GM08714 (cell line): ENCODE measurements around the gene PHF23.
A peak's percentile ranks its signal among the peaks of the same experiment; 100 is the strongest.

ENCODE experiments used
- H3K4me3 ChIP-seq: fragments of 200-500 bp; sonication (Bioruptor generic); 2 replicates; pipeline ENCODE4 v1.5.1; 2014; ENCODE audit warnings: mild to moderate bottlenecking, low read length, inconsistent platforms
- ZNF274 ChIP-seq: IDR thresholded peaks from 2 replicates; pipeline ENCODE4 v1.6.1; 2012; ENCODE audit warnings: mild to moderate bottlenecking, low read depth, low read length

Gene PHF23

DNA sequence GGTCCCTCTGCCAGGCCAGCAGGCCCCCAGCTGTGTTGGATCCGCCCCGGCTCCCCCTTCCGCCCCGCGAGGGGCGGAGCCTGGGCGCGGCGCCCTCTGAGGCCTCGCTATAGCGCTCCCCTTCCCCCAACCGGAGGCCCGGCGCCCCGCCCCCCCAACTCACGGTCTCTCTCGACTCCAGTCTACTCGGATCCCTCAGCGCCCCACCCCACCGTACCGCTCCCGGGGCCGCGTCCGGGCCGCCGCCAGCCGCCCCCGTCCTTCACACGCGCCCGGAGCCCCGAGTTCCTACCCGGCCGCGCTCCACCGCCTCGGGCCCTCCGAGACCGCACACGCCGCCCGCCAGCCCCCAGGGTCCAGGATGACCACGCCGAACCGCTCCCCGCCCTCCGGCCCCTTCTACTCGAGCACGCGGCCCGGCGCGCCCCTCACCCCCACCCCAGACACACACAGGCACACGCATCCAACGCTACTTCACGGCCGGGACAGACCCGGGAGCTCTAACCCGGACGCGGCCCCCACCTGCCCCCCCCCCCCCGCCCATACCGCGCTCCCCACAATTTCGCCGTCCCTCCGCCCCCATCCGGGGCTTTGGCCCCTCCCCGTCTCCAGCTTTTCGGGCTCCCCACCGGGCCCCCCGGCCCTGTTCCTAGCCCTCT lies 1.4 kb downstream of the PHF23 start:
- peak overlapping the region; percentile 97 for H3K4me3 ChIP-seq
- no peak for TF ChIP-seq ZNF274

GRCh38 chr17:7237266-7237760 lies 1.9 kb downstream of the PHF23 start:
- TF ChIP-seq ZNF274 = no peak
- H3K4me3 ChIP-seq = peak overlapping the region; percentile 97; the same call in 1 of the 2 replicates

DNA sequence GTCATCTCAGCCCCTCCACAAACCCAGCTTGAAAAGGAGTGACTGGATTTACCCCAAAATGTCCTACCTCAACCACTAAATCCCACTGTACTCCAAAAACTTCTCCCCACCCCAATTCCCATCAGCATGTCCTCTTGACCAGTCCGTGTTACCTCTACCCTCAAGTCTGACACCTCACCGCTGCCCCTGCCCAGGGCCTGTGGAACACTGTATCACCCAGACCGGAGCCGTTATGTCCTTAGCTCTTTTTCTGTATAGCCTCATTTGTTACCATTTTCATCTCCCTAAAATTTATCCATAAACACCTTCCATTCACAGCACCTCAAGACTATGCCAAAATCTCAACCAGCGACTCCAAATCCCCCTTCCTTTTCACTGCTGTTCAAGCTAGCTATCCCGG lies 2.4 kb downstream of the PHF23 start:
- H3K4me3 ChIP-seq = no peak overlapping the region
- no peak for TF ChIP-seq ZNF274

DNA sequence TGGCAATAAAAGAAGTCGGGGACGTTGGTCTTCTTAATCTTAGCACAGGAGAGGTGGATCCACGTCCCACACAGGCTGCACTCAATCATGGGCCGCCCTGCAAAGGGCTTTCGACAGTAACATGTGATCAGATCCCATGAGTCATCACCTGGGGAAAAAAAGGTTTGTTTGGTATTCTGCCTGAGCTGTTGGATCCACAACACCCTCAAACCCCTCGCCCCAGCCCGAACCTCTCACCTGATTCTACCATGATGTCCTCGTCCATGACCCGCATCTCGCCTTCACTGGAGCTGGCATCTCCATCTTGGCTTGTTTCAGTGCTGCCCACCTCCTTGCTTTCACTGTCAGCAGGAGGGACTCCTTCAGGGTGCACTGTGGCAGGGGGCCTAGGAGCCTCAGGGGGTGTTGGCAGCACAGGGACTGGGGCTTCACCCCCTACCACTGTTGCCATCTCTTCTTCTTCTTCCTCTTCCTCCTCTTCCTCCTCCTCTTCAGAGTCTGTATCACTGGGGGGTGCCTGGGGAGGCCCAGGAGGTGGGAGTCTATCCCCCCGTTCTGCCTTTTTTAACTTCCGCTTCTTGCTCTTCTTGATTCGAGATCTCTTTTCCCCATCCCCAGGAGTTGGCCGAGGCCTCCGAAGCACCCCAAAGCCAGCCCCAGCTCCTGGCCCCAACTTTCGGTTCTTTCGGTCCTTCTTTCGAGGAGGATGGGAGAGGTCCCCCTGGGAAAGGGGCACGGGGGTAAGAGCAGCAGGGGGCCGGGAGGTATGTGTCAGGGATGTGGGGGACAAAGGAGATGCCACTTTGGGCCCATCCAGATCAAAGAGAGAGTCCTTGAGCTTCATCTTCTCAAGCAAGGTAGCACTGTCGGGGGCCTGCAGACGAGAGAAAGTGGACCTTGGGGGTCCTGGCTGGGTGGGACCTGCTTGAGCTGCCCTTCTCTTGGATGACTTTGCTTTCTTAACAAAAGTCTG lies 3.3 kb downstream of the PHF23 start:
- no peak for TF ChIP-seq ZNF274
- H3K4me3 ChIP-seq = no peak overlapping the region

DNA sequence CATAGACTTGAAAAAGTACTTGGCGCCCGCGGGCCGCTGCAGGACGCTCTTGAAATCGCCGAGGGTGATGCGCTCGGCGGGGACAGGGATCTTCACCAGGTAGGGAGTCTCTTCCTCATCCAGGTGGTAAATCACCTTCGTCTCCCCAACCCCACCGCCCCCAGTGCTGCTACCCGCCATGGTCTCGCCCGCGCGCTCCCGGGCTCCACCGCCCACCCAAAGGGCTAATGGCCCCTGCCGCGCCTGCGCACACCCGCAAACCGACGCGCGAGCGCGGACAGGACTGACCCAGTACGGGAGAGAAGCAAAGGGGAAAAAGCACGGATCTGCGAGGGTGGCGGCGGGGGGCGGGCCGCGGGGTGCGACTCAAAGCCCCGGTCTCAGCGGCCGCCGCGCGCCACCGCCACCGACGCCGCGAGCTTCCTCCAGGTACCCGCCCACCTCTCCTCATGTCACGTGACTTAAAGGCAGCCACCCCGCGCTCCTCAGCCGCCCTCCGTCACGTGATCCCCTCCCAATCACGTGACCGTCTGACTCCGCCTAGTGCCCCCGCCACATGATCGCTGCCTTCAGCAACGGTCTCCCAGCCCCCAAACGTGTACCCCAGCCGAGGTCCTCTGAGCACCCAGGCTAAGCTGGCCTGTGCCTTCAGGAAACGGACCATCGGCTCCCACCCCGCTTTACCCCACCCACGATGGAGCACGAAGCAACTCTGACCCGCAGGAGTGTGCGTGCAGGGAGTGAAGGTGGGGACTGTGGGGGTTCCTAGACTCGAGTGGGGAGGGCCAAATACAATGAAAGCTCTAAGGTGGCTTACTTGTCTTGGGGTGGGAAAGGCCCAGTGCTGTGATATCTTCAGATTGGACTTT lies 4.9 kb downstream of the PHF23 start, which contains the start of gene DVL2:
TSS of gene DVL2 (minus strand) at position 435 of the 869 bp plus-strand sequence. CDS start at position 180, 255 bp downstream.
- H3K4me3 ChIP-seq = peak within 1 kb of the TSS; percentile 91
- TF ChIP-seq ZNF274 = no peak

- no peak for TF ChIP-seq ZNF274
- H3K4me3 ChIP-seq = peak overlapping the region; percentile 91
Observed at GRCh38 chr17:7233701-7234082, 5.6 kb downstream of the PHF23 start.

DNA sequence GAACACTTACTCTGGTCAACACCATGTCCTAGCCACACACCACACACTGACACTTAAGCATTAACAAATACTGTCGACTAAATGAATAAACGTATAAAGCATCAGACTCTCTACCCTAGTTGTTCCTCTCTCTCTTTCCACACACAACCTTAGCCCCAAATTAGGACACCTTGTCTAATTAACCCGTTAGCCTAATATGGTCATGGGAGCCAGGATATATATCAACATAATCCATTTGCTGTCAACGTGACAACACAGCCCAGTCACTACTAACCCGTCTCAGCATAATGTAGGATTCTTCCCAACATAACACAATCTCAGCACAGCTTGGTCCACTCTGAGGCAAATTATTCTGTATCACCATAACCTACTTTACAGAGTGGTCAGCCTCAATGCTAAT lies 7.1 kb downstream of the PHF23 start:
- no peak overlapping the region for H3K4me3 ChIP-seq

GRCh38 chr17:7229504-7229903 lies 9.8 kb downstream of the PHF23 start:
- TF ChIP-seq ZNF274 = no peak
- H3K4me3 ChIP-seq = no peak overlapping the region

More for the DNA sequence above, 7.1 kb downstream of the PHF23 start:
- TF ChIP-seq ZNF274 = no peak

DNA sequence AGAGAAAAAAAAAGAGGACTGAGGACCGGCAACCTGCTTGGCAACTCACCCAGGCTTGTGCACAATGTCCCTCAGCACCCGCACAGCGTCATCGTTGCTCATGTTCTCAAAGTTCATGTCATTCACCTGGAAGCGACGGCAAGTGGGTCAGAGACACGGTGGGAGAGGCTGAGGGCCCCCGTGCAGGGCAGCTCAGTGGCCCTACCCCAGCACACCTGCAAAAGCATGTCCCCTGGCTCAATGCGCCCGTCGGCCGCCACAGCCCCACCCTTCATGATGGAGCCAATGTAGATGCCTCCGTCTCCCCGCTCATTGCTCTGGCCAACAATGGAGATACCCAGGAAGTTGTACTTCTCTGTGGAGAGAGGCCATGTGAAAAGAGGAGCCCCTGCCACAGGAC lies 10.3 kb downstream of the PHF23 start:
- no peak overlapping the region for H3K4me3 ChIP-seq
- TF ChIP-seq ZNF274 = no peak

- H3K4me3 ChIP-seq = no peak overlapping the region
- TF ChIP-seq ZNF274 = no peak
Observed at GRCh38 chr17:7226721-7227710, 12.2 kb downstream of the PHF23 start.

- TF ChIP-seq ZNF274 = no peak
- H3K4me3 ChIP-seq = no peak overlapping the region
Observed at GRCh38 chr17:7225711-7226331, 13.4 kb downstream of the PHF23 start.

DNA sequence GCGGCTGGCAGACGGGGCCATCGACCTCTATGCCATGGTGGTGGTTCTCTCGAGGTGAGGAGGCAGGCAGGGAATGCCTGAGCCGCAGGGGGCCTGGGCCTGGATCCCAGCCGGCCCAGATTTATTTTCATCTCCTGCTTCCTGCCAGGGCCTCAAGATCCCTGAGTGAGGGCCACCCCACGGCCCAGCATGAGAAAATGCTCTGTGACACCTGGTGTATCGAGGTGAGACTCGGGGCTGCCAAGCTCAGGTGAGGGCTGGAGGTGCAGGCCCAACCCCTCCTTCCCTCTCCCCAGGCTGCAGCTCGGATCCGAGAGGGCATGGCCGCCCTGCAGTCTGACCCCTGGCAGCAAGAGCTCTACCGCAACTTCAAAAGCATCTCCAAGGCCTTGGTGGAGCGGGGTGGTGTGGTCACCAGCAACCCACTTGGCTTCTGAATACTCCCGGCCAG lies 14.6 kb downstream of the PHF23 start:
- no peak for TF ChIP-seq ZNF274
- H3K4me3 ChIP-seq = no peak overlapping the region
